ENCODE measurements around the gene ATP10B. TPM values are rescaled to one million over a fixed set of nuclear protein-coding genes. Genes with fewer than 3 reads are reported as not detected.

The ATP10B gene
- total and polyA plus RNA-seq, 2 experiments from 2014 or later, result 2.7 to 5.1 TPM

DNA sequence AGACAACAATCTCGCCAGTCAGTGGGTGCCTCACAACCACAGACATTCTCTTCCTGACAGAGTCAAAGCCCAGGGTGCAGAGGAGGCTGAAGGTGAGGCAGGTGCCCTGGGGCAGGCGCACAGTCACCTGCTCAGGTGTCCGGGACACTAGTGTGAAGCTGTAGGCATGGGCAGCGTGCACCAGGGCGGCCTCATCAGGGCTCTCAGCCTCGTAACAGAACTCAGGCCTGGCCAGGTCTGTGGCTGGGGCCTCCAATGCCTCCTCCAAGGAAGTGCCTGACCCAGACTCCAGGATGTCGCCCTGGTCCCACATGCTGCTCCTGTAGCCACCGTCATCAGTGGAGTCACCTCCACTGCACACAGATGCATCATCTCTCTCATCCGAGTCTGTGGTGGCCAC is 231.6 kb downstream of the ATP10B start:
- Histone ChIP-seq H3K4me3 (no peak overlapping the region), H4K20me1 (ENCODE audit: insufficient read depth, poor library complexity, severe bottlenecking) (no peaks in the 10 kb centered on the region), H3K4me2 (no peak overlapping the region), H3K27me3 (no peaks in the 10 kb centered on the region), H3K36me3 (replicated peaks; ENCODE audit: insufficient read depth, low read depth) (no peaks in the 10 kb centered on the region), H3K27ac (no peak overlapping the region), H3K9me2 (replicated peaks; ENCODE audit: insufficient read depth) (no peaks in the 10 kb centered on the region), H3K79me2 (no peaks in the 10 kb centered on the region), H2AFZ (no peak overlapping the region), H3K4me1 (ENCODE audit: insufficient read depth) (no peaks in the 10 kb centered on the region), H3K9me3 (ENCODE audit: low read depth) (no peaks in the 10 kb centered on the region)
- DNase-seq (ENCODE audit: low spot score), result no peak
- 91% methylated on average over 9 of the region's 9 CpGs for WGBS (ENCODE audit: low lambda C conversion rate, missing lambda C conversion rate)
- TF ChIP-seq EZH2 (IDR thresholded peaks at IDR 0.05; ENCODE audit: borderline replicate concordance), result no peak
- TF ChIP-seq EZH2phosphoT487 (IDR thresholded peaks at IDR 0.05; ENCODE audit: low read depth, severe bottlenecking, unreplicated experiment), result no peak

DNA sequence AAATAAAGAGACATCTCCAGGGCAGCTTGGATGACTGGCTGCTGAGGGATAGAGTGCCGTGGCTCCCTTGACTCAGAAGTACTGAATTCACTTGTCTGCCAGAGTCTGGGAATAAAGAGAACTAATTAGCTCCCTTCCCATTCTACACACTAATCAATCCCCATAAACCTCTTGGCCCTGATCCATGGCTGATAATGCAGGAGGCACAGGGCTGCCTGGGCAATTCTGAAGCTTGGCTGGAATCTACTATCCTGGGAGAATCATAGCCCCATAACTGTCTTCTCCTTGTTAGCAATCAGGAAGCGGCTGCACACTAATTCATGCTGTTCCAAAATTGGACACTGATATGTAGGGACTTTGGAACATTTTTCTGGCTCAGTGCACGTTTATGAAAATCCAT is 232.6 kb downstream of the ATP10B start:
- Histone ChIP-seq H3K9me2 (replicated peaks; ENCODE audit: insufficient read depth) (no peaks in the 10 kb centered on the region), H3K27ac (no peak overlapping the region), H4K20me1 (ENCODE audit: insufficient read depth, poor library complexity, severe bottlenecking) (no peaks in the 10 kb centered on the region), H3K79me2 (no peaks in the 10 kb centered on the region), H3K4me3 (no peak overlapping the region), H3K4me2 (no peak overlapping the region), H3K9me3 (ENCODE audit: low read depth) (no peaks in the 10 kb centered on the region), H3K27me3 (no peaks in the 10 kb centered on the region), H3K36me3 (replicated peaks; ENCODE audit: insufficient read depth, low read depth) (no peaks in the 10 kb centered on the region), H2AFZ (no peak overlapping the region), H3K4me1 (ENCODE audit: insufficient read depth) (no peaks in the 10 kb centered on the region)
- WGBS (ENCODE audit: low lambda C conversion rate, missing lambda C conversion rate), result 66% methylated on average over 3 of the region's 3 CpGs
- TF ChIP-seq, protein P1, sequence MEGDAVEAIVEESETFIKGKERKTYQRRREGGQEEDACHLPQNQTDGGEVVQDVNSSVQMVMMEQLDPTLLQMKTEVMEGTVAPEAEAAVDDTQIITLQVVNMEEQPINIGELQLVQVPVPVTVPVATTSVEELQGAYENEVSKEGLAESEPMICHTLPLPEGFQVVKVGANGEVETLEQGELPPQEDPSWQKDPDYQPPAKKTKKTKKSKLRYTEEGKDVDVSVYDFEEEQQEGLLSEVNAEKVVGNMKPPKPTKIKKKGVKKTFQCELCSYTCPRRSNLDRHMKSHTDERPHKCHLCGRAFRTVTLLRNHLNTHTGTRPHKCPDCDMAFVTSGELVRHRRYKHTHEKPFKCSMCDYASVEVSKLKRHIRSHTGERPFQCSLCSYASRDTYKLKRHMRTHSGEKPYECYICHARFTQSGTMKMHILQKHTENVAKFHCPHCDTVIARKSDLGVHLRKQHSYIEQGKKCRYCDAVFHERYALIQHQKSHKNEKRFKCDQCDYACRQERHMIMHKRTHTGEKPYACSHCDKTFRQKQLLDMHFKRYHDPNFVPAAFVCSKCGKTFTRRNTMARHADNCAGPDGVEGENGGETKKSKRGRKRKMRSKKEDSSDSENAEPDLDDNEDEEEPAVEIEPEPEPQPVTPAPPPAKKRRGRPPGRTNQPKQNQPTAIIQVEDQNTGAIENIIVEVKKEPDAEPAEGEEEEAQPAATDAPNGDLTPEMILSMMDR (IDR thresholded peaks at IDR 0.05; ENCODE audit: poor library complexity), result no peak
- TF ChIP-seq EZH2phosphoT487 (IDR thresholded peaks at IDR 0.05; ENCODE audit: low read depth, severe bottlenecking, unreplicated experiment), result no peak
- no peak for TF ChIP-seq EZH2 (IDR thresholded peaks at IDR 0.05; ENCODE audit: borderline replicate concordance)
- DNase-seq (ENCODE audit: low spot score), result no peak

DNA sequence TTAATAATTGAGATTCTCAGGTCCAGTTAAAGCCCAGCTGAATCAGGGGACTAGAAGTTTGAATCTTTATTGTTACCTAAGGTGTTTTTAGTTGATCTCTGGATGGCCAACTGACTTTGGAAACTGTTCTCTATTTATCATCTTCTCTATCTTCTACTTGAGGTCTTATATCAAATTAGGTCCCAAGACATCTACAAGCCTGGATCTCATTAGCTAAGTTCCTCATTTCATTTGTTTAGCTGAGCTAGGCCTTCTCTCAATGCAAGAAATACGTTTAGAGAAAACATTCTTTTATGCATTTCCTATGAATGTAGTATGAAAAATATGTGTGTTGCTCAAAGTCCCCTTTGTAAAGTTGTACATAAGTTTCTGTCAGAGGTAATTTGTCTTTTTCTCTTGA is 233.7 kb downstream of the ATP10B start:
- TF ChIP-seq, protein P1 (IDR thresholded peaks at IDR 0.05; ENCODE audit: poor library complexity), result no peak
- TF ChIP-seq EZH2 (IDR thresholded peaks at IDR 0.05; ENCODE audit: borderline replicate concordance) (no peak), EZH2phosphoT487 (IDR thresholded peaks at IDR 0.05; ENCODE audit: low read depth, severe bottlenecking, unreplicated experiment) (no peak)
- H3K9me3 ChIP-seq (ENCODE audit: low read depth), result no peaks in the 10 kb centered on the region
- no peaks in the 10 kb centered on the region for H4K20me1 ChIP-seq (ENCODE audit: insufficient read depth, poor library complexity, severe bottlenecking)
- no peaks in the 10 kb centered on the region for H3K27me3 ChIP-seq
- no peak overlapping the region for H3K4me3 ChIP-seq
- no peaks in the 10 kb centered on the region for H3K9me2 ChIP-seq (replicated peaks; ENCODE audit: insufficient read depth)
- no peak overlapping the region for H2AFZ ChIP-seq
- no peak overlapping the region for H3K4me2 ChIP-seq
- H3K36me3 ChIP-seq (replicated peaks; ENCODE audit: insufficient read depth, low read depth), result no peaks in the 10 kb centered on the region
- 85% methylated on average over 1 of the region's 1 CpG for WGBS (ENCODE audit: low lambda C conversion rate, missing lambda C conversion rate)
- H3K4me1 ChIP-seq (ENCODE audit: insufficient read depth), result no peaks in the 10 kb centered on the region
- no peaks in the 10 kb centered on the region for H3K79me2 ChIP-seq
- no peak for DNase-seq (ENCODE audit: low spot score)
- no peak overlapping the region for H3K27ac ChIP-seq

DNA sequence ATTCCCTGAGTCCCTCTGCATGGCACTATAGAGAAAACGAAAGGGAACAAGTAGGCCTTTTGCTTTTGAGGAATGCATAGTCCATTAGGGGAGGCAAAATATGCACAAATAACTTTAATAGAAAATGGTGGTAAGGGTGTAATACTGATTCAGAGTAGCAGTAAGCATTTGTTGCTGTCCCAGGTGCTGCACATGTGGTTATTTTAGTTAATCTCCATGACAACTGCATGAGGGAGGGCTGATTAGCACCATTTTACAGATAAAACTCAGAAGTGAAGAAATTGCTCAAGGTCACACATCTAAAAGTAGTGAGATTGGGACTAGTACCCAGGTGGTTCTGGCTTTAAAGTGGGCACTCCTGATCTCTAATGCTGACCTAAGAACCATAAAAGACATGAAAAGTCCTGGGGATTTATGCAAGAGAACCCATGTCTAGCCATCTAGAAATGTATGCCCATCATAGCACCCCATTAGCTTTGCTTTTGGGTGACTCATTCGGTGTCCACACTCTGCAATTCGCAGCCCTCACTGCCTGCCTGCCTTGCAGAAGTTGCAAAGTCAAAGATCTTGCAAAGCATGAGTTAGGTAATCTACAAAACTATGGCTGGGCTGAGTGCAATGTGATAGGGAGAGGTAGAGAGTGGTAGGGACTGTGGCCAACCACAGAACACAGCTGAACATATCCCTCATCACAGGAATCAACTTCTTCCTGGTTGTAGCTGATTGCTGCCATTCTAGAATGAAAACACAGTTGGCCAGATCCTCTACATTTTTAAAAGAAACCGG is 235.1 kb downstream of the ATP10B start:
- TF ChIP-seq EZH2 (IDR thresholded peaks at IDR 0.05; ENCODE audit: borderline replicate concordance), result no peak
- TF ChIP-seq EZH2phosphoT487 (IDR thresholded peaks at IDR 0.05; ENCODE audit: low read depth, severe bottlenecking, unreplicated experiment), result no peak
- TF ChIP-seq, protein P1 (IDR thresholded peaks at IDR 0.05; ENCODE audit: poor library complexity), result no peak
- WGBS (ENCODE audit: low lambda C conversion rate, missing lambda C conversion rate), result 86% methylated on average over 4 of the region's 4 CpGs

More for the DNA sequence above, 235.1 kb downstream of the ATP10B start:
- Histone ChIP-seq H3K27ac (no peak overlapping the region), H3K9me2 (replicated peaks; ENCODE audit: insufficient read depth) (no peaks in the 10 kb centered on the region), H3K36me3 (replicated peaks; ENCODE audit: insufficient read depth, low read depth) (no peaks in the 10 kb centered on the region), H3K4me1 (ENCODE audit: insufficient read depth) (no peaks in the 10 kb centered on the region), H4K20me1 (ENCODE audit: insufficient read depth, poor library complexity, severe bottlenecking) (no peaks in the 10 kb centered on the region), H3K27me3 (no peaks in the 10 kb centered on the region), H2AFZ (no peak overlapping the region), H3K4me2 (no peak overlapping the region), H3K4me3 (no peak overlapping the region), H3K79me2 (no peaks in the 10 kb centered on the region), H3K9me3 (ENCODE audit: low read depth) (no peaks in the 10 kb centered on the region)
- no peak for DNase-seq (ENCODE audit: low spot score)

Measured in hepatocyte (in vitro differentiated cells).